Stimulated activated CD4-positive, alpha-beta T cell treated with anti-CD3 and anti-CD28 coated beads, Interleukin-1b, Interleukin-23, amount 100 ng/mL, for 4 hours (primary cell): ENCODE results near the gene JUND.
A peak's percentile ranks its signal among the peaks of the same experiment; 100 is the strongest.

ENCODE experiments used
- DNase-seq, 2 donors: peaks; one replicate each; pipeline ENCODE4 v3.0.0-alpha.2; 2020; ENCODE audit warnings: low read depth in 2 of 2

JUND gene

GRCh38 chr19:18234194-18234593 is 47.2 kb downstream of the JUND start:
- no peak for DNase-seq

- DNase-seq, result peak in 1 of 2 donors; percentile 41
These were observed 48.1 kb downstream of the JUND start for GRCh38 chr19:18233224-18233825.

DNA sequence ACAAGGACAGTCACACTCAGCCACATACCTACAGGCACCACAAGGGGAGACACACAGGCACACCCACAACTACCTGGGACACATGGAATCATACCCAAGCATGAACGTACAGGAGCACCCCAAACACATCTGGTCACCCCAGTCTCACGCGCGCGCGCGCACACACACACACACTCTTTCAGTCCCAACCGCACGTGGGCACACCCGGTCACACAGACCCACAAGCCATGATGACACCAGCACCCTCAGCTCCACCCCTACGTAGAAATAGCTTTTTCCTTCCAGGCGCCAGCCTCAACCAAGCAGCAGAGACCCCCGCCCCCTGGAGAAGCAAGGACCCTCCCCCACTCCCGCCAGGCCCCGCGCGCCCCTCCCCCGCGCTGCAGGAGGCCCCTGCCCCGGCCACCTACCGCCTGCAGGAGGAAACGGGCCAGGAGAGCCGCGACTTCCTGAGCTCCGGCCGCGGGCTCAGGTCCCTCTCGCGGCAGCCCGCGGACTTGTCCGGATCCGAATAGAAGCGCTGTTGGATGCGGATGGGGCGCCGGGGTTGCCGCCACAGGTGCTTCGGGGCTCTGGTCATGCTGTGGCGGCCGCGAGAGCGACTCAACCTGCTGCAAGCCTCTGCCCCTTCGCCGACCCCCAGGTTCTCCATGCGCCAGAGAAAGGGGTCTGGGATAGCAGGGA is 48.7 kb downstream of the JUND start:
- no peak for DNase-seq

- no peak for DNase-seq
These were observed 49.6 kb downstream of the JUND start for GRCh38 chr19:18231775-18232174.

DNA sequence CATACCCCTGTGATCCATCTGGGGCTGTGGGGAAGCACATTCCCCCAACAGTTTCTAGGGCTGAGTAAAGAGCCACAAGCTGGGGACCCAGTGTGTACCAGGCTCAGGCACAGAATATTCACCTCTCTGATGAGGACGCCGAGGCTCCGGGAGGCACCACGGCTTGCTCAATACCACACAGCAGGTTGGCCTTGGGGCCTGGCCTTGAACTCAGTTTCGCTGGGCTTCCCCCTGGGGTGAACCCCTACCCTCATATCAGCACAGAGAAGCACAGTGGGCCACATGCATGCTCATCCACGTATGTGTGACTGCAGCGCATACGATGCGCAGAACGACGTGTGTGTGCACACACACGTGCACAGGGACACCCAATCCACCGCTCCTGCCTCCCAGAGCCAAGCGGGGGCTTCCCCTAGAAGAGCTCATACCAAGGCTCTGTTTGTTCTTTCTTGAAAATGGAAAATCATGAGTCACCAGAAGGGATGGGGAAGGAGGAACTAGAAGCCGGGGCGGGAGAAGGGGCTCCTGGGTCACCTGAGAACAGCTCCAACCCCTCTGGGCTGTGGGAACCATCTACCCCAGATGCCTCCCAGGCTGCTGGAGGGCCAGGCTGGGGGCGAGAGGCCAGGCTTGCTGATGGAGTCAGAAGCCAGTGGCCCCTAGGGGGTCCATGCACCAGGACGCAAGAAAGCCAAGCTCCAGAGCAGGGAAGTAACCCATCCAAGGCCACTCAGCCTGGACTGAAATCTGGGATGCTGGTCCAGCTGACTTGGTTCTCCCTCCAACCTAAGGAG is 50.3 kb downstream of the JUND start:
- no peak for DNase-seq

DNA sequence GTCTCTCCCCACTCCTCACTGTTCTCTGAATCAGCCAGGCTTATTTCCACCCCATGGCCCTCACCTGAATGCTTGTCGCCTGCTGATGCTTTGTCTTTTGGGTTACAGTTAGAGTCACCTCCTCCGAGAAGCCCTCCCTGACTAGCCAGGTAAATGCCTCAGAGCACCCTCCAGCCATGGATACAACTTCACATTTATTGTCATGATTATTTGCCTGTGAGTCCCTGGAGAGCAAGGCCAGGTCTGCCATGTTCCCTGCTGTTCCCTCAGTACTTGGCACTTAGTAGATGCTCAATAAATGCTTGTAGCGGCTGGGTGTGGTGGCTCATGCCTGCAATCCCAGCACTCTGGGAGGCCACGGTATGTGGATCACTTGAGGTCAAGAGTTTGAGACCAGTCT is 51.5 kb downstream of the JUND start:
- DNase-seq, result no peak
